Urothelium cell line (cell line): ENCODE measurements around the gene UROD.

Experiments
- DNase-seq: peaks from one replicate; pipeline ENCODE4 v3.0.0; 2011; ENCODE audit warnings: low spot score, mixed read lengths
- FAIRE-seq: peaks from 2 replicates; lab custom pipeline; 2011; peaks lifted over from hg19 to GRCh38; lab: Jason Lieb, UNC

The UROD gene

DNA sequence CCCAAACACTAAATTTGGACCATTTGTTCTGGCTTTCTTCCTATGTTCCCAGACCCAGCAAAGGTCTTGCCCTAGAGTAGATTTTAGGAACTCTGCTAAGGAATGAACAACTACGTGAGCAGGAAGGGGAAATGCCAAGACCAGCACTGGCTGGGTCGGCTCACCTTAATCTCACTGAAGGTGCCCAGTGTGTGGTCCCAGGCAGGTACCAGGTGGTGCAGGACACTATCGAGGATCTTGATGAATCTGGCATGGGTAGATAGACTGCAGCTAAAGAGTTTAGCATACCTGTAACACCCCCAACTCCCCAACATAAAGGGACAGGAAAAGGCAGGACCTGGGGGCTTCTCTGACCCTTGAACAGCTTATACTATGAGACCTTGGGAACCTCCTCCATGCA lies 4.0 kb upstream of the UROD start:
- no peak for FAIRE-seq
- no peak for DNase-seq

DNA sequence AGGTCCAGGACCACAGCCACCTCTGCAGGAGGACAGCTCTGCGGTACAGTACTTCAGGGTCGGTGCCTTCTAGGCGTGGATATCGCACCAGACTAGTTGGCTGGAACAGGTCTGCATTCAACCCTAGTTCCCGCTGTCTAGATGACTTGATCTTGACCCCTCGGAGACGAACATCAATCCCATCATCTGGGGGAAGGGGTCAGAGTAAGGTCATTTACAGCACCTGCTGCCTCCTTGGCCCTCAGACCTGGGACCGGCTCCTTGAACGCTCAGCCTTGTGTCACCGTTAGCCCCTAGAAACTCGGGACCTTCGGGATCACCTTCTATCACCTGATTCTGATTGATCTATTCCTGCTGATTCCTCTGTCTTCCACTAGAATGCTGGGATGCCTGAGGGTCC lies 3.5 kb upstream of the UROD start:
- DNase-seq (no peak), FAIRE-seq (no peak)

DNA sequence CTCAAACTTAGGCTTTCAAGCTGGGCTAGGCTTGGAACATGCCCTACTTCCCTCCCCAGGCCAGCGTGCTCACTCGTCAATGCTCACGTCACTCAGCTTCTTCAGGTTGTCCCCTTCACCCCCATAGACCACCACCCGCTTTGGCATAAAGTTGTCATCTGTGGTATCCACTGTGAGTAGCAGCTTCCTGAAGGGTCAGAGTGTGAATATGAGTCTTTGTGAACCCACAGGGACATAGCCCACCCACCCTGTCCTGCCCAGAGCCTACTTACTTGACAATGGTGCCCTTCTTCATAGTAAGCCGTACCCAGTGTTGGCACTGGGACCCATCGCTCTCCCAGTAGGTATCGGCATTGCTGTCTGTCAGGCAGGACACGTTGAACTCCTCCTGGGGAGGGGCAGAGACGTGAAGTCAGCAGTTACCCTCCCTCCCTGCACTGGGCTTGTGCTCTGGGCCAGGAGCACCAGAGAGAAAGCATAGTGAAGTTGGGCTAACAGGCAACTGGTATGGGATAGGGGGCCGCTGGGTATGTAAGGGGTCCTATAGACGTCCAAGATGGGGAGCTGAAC lies 2.7 kb upstream of the UROD start:
- DNase-seq (no peak), FAIRE-seq (no peak)

DNA sequence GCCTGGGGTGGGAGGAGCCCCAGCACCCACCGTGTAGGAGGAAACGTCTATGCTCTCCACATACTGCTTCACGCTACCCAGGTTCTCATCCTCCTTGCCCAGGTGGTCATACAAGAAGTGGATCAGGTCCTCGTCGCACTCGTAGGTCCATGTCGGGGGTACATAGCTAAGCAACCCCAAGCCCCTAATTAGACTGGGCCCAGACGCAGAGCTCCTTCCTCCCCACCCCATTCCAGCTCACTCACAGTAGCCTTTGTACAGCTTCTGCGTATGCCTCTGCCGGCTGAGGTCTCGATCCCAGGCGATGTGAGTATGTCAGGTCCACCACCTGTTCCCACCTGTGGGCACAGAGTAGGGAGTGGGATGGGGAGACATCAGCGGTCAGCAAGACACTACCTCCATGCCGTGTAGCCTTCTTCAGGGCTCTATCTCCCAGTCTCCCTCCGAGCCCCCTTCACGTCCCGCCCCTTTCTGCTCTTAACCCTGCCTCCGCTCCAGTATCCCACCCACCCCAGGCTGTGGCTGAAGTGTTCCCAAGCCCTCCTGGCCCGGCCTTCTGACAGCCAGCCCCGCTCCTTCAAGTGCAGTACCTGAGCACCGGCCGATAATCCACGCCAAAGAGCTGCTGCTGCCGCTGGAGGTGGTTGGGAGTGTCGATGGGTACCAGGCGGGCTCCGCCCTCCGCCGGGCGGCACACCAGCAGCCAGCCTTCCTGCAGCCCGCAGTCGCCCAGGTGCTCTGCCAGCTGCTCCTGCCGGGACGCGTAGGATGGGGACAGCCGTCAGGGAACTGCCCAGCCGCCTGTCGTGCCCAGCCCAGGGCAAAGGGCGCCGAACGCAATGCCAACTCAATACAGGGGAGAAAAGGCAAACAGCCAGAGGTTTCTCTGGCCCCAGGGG lies 1.8 kb upstream of the UROD start:
- DNase-seq (peak; percentile 55), FAIRE-seq (peak; percentile 27)

DNA sequence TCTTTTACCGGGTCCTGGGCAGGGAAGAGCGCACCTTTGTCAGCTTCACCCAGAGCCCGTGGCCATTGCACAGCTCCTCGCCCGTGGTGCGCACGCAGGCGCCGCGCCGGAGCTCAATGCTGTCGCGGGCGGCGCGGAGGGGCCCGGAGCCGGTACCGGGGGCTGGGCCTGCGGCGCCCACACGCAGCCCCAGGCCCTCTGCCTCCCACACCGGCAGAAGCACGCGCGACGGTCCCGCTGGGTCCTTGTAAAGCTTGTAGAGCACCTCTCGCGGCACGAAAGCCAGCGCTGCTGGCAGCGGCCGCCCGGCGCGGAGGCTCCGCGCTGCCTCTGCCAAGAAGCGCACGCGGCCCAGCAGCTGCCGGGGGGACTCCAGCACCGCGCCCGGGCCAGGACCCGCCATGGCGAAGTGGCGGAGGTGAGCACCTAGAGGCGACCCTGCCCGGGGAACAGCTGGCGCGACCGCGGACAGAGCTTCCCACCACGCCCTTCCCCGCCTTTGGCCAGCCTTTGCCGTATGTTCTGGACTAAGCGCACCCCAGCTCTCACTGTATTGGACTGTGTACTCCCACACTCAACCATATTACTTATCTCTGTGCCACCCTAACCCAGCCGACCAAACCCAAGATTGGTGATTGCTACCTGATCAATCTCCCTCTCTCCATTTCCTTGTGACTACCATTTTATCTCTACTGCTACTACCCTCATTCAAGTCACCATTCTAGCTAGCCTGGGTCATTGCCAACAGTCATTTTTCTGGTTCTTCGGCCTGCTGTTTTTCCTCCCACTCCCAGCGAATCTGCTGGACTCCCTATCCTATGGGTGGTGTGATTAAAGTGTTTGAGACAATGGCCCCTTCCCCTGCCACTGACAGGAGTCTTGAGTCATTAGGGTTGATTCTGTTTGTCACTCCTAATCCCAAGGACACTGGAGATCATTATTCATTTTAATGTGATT lies 921 bp upstream of the UROD start, which contains the start of gene HECTD3:
Gene HECTD3, minus strand, starts transcription at position 470 of the 957 bp plus-strand sequence. Its CDS starts 67 bp downstream, at position 403.
- peak; percentile 90 for DNase-seq
- FAIRE-seq = peak; percentile 13

DNA sequence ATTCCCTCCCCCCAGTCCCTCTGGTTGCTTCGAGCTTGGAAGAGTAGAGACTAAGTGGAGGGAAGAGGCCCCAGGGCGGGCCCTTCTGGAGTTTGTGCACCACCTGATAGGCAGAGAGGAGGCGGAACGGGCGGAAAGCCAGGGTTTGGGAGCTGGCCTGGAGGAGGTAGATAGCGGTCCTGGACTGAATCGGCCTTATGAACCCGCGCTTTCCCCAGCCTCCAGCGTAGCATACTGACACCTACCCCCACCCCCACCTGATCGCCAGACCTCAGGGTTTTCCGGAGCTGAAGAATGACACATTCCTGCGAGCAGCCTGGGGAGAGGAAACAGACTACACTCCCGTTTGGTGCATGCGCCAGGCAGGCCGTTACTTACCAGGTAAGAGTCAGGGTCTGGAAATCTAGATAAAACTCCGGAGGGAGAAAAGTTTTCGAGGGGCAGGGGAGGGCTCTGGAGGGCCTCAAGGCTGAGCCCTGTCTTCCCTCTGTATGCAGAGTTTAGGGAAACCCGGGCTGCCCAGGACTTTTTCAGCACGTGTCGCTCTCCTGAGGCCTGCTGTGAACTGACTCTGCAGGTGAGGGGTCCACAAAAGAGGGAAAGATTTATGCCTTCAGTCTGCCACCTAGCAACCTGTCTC lies 705 bp downstream of the UROD start:
- no peak for FAIRE-seq

DNA sequence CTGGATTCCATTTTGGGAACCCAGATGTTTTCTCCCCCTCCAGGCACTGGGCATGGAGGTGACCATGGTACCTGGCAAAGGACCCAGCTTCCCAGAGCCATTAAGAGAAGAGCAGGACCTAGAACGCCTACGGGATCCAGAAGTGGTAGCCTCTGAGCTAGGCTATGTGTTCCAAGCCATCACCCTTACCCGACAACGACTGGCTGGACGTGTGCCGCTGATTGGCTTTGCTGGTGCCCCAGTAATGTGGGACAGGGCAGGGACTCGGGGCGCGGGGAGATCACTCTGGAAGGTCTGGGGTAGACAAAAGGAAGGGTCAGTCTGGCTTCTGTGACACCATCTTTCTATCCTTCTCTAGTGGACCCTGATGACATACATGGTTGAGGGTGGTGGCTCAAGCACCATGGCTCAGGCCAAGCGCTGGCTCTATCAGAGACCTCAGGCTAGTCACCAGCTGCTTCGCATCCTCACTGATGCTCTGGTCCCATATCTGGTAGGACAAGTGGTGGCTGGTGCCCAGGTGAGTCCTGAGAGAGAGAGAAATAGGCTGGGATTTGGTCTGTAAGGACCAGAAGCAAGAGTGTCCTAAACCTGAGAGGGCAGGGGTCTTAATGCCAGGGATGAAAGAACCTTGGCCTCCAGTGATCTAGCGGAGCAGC lies 1.6 kb downstream of the UROD start:
- no peak for DNase-seq
- no peak for FAIRE-seq

More for the DNA sequence above, 705 bp downstream of the UROD start:
- peak; percentile 61 for DNase-seq

DNA sequence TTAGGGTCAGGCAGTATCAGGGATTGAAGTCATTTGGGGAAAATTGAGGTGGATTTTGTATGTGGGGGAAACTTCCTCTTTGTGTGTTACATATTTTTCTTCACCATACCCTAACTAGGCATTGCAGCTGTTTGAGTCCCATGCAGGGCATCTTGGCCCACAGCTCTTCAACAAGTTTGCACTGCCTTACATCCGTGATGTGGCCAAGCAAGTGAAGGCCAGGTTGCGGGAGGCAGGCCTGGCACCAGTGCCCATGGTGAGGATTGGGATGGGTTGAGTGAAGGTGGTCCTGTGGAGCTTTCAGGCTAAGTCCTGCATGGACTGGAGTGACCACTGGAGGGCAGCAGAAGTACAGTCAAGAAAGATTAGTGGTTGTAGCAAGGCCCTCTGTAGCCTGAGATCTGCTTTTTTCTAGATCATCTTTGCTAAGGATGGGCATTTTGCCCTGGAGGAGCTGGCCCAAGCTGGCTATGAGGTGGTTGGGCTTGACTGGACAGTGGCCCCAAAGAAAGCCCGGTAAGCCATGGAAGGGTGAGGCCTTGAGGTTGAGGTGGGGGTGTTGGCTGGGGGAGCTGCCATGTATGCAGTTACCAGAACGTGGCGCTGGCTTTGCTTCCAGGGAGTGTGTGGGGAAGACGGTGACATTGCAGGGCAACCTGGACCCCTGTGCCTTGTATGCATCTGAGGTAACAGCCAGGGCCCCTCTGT lies 2.4 kb downstream of the UROD start:
- FAIRE-seq (peak; percentile 44), DNase-seq (peak; percentile 83)

DNA sequence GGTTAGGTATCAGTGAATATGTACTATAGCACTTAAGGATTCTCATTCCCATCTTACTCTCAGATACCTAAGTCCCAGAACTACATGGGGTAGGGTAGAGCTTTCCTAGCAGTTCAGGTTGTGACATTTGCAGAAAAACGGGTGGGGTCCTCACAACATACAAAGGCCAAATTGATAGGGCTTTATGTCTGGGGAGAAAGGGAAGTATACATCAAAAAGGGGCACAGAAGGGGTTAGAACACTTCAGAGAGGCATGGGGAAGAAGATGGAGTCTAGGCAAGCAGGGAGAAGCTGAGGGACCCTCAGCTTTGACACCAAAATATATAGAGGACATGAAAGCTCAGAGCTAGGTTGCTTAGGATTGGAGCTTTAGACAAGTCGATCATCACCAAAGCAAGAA lies 3.6 kb downstream of the UROD start:
- DNase-seq (no peak), FAIRE-seq (no peak)

DNA sequence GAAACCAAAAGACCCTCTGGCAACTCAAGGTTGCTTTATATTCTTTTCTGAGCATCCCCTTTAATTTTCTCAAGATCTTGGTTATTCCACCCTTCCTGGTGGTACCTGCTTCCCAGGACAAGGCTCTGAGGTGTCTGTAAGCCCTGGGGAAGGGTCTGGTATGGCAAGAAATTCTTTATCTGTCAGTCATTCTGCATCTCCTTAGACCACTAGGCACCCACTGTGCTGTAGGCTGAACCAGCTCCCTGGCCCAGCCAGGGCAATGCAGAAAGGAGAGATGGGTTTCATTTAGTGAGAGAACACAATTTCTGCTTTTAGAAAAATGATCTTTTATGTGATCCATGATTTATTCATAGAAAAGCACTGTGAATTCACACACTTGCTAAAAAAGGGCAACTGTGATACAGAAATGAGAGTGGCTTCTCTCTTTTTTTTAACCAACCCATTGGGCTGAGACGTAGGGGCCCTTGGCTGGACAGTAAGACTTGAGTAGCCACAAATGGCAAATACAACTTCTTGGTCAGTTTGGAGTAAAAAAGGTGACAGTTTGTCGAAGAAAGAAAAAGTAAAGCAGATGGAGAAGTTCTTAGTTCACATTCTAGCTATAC lies 4.1 kb downstream of the UROD start:
- DNase-seq (no peak), FAIRE-seq (no peak)

DNA sequence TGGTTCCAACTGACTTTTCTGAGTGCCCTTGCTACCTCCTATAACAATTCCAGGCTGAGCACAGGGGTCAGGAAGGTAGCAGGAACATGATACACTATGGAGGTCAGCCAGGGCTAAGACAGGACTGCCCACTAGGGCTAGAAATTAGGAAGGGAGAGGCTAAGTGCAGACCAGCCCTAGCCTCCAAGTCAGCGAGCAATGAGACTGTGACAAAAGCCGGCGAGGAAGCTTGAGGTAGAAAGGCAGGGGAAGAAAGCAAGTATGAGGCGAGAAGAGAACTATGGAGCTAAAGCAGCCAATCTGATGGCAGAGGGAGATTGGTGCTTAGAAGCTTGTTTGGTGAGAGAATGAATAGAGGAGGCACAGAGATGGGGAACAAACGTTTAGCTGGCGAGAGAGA lies 4.7 kb downstream of the UROD start:
- FAIRE-seq = no peak
- DNase-seq = no peak

DNA sequence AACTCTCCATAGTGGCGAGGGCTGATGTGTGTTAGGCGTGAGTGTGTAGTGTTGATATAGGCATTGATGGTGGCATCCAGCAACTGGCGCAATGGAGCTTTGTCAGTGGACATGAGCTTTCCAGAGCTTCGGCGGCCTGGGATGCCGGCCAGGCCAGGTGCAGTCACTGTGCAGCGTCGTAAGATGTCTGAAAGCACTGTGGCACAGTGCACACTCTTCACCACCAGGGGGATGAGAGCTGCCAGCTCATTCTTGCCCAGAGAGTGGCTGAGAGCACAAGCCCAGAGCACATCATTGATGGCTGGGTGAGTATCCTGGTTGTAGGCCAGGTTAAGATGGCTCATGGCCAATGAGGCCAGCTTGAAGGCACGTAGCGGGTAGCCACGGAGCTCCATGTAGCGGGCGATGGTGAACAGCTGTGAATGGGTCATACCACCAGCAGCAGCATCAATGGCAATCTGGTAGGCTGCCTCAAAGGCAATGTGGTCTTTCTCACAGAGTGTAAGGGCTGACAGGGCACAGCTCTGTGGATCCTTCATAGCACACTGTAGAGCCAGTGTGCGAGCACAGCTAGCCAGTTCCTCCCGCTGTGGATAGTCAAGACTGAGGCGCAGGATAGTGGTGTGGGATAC lies 6.7 kb downstream of the UROD start:
- DNase-seq (peak; percentile 75), FAIRE-seq (peak; percentile 97)

DNA sequence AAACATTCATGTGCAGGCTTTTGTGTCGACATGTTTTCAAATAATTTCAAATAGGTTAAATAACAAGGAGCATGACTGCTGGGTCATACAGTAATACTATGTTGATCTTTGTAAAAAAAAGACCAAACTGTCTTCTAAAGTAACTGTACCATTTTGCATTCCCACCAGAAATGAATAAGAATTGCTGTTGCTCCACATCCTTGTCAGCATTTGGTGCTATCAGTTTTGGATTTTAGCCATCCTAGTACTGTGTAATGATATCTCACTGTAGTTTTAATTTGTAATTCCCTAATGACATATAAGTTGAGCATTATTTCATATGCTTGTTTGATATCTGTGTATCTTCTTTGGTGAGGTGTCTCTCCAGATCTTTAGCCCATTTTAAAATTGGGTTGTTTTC lies 11.6 kb downstream of the UROD start:
- no peak for DNase-seq
- no peak for FAIRE-seq

DNA sequence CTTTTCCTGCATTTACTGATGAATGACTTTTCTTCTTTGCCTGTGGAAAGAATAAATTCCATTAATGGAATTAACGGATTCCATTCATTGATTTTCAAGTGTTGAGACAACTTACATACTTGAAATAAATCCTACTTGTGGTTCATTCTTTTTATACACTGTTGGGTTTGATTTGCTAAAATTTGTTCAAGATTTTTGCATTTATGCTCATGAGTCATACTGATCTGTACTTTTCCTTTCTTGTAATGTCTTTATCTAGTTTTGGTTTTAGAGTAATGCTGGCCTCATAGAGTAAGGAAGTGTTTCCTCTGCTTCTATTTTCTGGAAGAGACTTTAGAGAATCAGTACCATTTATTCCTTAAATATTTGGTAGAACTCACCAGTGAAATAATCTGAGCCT lies 14.4 kb downstream of the UROD start:
- FAIRE-seq (no peak), DNase-seq (no peak)

DNA sequence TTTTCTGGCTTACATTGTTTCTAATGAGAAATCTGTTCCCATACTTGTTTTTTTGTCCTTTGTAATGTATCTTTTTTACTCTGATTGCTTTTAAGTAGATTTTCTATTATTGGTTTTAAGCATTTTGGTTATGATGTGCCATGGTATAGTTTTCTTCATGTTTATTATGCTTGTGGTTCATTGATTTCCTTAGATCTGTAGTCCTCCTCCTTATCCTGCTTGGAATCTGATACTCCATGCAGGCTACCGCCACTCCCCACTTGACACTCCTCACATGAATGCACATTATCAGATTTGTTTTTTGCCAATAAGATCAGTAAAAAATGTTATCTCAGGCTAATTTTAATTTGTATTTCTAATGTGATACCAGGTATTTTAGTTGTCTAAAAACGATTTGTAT lies 20.8 kb downstream of the UROD start:
- DNase-seq = no peak
- FAIRE-seq = no peak

DNA sequence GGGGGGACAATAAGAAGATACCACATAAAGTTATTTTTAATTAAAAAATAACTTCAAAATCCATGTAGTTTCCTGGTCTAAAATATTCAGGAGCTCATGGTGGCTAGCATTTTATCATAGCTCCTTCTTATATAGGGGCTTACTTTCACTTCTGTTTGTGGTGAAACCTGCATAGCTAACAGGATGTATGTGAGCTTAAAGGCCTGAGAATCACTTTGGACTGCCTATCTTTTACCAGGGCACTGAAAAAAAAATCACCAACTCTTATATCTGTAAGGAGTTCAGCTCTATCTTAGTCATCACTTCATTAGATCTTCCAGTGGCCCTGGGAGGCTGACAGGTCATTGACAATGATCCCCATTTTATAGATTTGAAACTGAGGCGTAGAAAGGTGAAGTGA lies 21.3 kb downstream of the UROD start:
- DNase-seq = no peak

DNA sequence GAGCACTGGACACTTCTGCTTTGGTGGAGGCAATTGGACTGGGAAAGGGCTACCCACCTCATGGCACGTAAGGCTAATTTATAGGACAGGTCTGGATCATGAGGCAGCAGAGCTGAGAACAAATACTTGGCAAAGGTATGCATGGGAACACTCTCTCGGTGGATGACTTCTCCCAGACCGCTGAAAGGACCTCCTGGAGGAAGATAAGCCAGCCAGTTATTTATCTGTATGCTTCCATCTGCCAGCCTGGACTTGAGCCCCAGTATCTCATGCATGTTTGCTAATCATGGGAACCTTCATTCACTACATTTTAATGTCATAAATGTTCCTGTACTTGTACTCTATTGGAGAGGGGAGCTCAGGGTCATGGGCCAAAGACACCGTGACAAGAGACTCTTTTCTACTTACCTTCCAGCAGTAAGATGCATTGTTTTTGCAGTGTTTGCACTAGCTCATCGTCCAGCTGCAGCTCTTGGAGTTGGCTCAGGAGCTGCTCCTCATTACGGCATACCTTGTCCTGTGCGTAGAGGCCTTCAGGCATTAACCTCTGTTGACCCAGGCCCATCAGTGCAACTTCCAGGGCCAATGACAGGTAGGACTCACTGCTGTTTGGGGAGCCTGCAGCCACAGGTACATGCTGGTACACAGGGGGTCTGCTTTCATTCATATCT lies 23.7 kb downstream of the UROD start:
- DNase-seq (no peak), FAIRE-seq (no peak)

More for the DNA sequence above, 21.3 kb downstream of the UROD start:
- no peak for FAIRE-seq

DNA sequence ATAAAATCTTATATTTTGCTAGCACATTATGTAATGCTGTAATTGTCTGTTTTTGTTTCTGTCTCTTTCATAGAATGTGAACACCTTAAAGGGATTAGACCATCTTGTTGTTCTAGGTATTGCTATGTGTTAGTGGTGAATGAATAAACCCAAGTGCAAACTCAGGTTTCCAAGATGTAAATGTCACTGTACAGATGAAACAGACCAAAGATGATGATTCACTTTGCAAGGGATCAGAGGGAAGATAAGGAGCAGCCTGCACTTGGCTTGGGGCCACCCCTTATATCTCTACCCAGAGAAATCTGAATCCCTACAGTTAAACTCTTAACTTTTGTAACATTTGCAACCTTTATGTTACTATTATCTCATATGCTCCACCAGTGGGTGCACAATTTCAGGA lies 25.4 kb downstream of the UROD start:
- DNase-seq = no peak
- no peak for FAIRE-seq
